Osteocyte (in vitro differentiated cells): ENCODE measurements around the gene CALM1. TPM values are rescaled to one million over a fixed set of nuclear protein-coding genes. Genes with fewer than 3 reads are reported as not detected.

Experiments
- DNase-seq: peaks from one replicate; pipeline ENCODE4 v3.0.0; 2021; ENCODE audit warnings: mixed read lengths; ENCODE audit not compliant: unreplicated experiment; ENCODE audit errors: extremely low spot score
- H3K27ac Mint-ChIP-seq: one replicate; pipeline ENCODE4 v1.8.0; 2021; ENCODE audit warnings: mild to moderate bottlenecking, mixed read lengths; ENCODE audit not compliant: unreplicated experiment
- H3K27me3 Mint-ChIP-seq: one replicate; pipeline ENCODE4 v1.8.0; 2021; ENCODE audit warnings: mixed read lengths; ENCODE audit not compliant: unreplicated experiment
- H3K36me3 Mint-ChIP-seq: one replicate; pipeline ENCODE4 v1.8.0; 2021; ENCODE audit warnings: mixed read lengths; ENCODE audit not compliant: unreplicated experiment
- H3K4me1 Mint-ChIP-seq: one replicate; pipeline ENCODE4 v1.8.0; 2021; ENCODE audit warnings: mixed read lengths; ENCODE audit not compliant: unreplicated experiment
- H3K4me3 Mint-ChIP-seq: one replicate; pipeline ENCODE4 v1.8.0; 2021; ENCODE audit warnings: mild to moderate bottlenecking, moderate library complexity, mixed read lengths; ENCODE audit not compliant: unreplicated experiment
- H3K9me3 Mint-ChIP-seq: one replicate; pipeline ENCODE4 v1.8.0; 2021; ENCODE audit warnings: mixed read lengths; ENCODE audit not compliant: unreplicated experiment
- total RNA-seq: library from RNA; stranded (reverse); gene quantifications from 2 replicates; pipeline ENCODE4 v1.2.1, GENCODE V29; 2021
- TF ChIP-seq, protein P1 (sequence below): fragments of 200-600 bp; sonication (generic); IDR thresholded peaks from 2 replicates; pipeline ENCODE4 v1.5.0; 2021; ENCODE audit warnings: antibody characterized with exemption, mild to moderate bottlenecking, moderate library complexity

The CALM1 gene
- total RNA-seq, 1 donor from 2014 or later: 199 TPM

DNA sequence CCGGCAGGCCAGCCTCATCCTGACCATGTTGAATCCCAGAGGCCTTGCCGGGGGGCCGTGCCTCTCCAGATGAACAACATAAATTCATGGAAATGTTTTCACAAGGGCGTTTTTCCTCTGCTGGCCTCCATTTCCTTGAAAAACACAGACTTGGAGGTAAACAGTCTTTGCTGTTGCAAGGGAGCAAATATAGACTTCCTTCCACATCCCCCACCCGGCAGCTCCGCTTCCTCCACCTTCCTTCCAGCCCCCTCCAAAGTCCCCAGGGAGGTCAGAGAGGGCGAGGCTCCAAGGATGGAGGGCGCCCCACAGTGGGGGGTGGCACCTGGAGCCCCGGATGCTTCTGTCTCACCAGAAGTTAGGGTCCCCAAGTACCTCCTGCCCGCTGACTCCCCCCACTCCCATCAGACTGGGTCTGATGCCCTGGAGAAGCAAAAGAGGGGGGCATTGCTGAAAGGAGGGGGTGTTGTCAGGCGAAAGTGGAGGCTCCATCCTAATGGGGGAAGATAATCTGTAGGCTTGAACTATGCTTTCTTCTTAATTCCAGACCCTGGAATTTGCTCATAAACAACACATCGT, 31.1 kb downstream of the CALM1 start:
- H3K27ac Mint-ChIP-seq: no peak overlapping the region
- no peaks in the 10 kb centered on the region for H3K9me3 Mint-ChIP-seq
- no peaks in the 10 kb centered on the region for H3K27me3 Mint-ChIP-seq
- TF ChIP-seq, protein P1, sequence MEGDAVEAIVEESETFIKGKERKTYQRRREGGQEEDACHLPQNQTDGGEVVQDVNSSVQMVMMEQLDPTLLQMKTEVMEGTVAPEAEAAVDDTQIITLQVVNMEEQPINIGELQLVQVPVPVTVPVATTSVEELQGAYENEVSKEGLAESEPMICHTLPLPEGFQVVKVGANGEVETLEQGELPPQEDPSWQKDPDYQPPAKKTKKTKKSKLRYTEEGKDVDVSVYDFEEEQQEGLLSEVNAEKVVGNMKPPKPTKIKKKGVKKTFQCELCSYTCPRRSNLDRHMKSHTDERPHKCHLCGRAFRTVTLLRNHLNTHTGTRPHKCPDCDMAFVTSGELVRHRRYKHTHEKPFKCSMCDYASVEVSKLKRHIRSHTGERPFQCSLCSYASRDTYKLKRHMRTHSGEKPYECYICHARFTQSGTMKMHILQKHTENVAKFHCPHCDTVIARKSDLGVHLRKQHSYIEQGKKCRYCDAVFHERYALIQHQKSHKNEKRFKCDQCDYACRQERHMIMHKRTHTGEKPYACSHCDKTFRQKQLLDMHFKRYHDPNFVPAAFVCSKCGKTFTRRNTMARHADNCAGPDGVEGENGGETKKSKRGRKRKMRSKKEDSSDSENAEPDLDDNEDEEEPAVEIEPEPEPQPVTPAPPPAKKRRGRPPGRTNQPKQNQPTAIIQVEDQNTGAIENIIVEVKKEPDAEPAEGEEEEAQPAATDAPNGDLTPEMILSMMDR: no peak
- no peak overlapping the region for H3K4me3 Mint-ChIP-seq
- DNase-seq: no peak
- H3K4me1 Mint-ChIP-seq: no peaks in the 10 kb centered on the region
- no peaks in the 10 kb centered on the region for H3K36me3 Mint-ChIP-seq

- no peak overlapping the region for H3K27ac Mint-ChIP-seq
- no peak overlapping the region for H3K4me3 Mint-ChIP-seq
- H3K36me3 Mint-ChIP-seq: no peaks in the 10 kb centered on the region
- TF ChIP-seq, protein P1: no peak
- no peaks in the 10 kb centered on the region for H3K9me3 Mint-ChIP-seq
- no peaks in the 10 kb centered on the region for H3K27me3 Mint-ChIP-seq
- H3K4me1 Mint-ChIP-seq: no peaks in the 10 kb centered on the region
- no peak for DNase-seq
Observed at GRCh38 chr14:90428676-90429075, 31.8 kb downstream of the CALM1 start.

GRCh38 chr14:90429236-90429635, 32.4 kb downstream of the CALM1 start:
- TF ChIP-seq, protein P1: no peak
- Mint-ChIP-seq H3K36me3 (no peaks in the 10 kb centered on the region), H3K4me1 (no peaks in the 10 kb centered on the region), H3K27ac (no peak overlapping the region), H3K9me3 (no peaks in the 10 kb centered on the region), H3K27me3 (no peaks in the 10 kb centered on the region), H3K4me3 (no peak overlapping the region)
- no peak for DNase-seq

- Mint-ChIP-seq H3K36me3 (no peaks in the 10 kb centered on the region), H3K27me3 (no peaks in the 10 kb centered on the region), H3K9me3 (no peaks in the 10 kb centered on the region), H3K27ac (no peak overlapping the region), H3K4me1 (no peaks in the 10 kb centered on the region), H3K4me3 (no peak overlapping the region)
- DNase-seq: no peak
- TF ChIP-seq, protein P1: no peak
Observed at GRCh38 chr14:90429754-90430153, 32.9 kb downstream of the CALM1 start.

DNA sequence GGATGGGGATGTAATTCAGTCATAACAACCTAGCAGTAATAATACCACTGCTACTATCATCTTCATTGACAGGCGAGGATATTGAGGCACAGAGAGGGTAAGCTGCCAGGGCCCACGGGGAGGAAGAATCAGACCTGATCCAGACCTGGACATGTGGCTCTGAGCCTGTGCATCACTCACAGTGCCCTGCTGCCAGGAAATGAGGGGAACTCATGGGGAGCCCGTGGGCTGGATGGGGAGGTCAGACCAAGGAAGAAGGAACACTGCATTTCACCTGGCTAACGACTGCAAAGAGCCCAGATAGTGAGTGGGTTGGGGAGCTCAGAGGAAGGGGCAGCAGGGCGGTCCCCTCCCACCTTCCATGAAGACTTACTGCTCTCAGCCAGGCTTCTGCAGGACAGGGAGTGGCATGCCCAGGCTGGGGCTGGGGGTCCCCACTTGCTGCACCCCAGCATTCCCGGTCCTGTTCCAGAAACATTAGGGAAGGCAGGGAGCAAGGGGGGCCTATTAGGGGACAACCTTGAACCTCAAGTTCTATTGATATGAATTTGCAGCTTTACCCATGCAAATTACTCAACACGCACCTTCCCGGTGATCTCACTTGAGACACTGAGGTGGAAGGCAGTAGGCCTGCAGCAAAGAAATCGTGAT, 37.7 kb downstream of the CALM1 start:
- no peak overlapping the region for H3K4me3 Mint-ChIP-seq
- TF ChIP-seq, protein P1: no peak
- no peaks in the 10 kb centered on the region for H3K36me3 Mint-ChIP-seq
- no peaks in the 10 kb centered on the region for H3K27me3 Mint-ChIP-seq
- no peaks in the 10 kb centered on the region for H3K9me3 Mint-ChIP-seq
- no peak for DNase-seq
- H3K4me1 Mint-ChIP-seq: peaks cover 2% of the 10 kb centered on the region
- H3K27ac Mint-ChIP-seq: no peak overlapping the region
